ENCODE data around the gene SLC38A3. TPM values are rescaled to one million over a fixed set of nuclear protein-coding genes. Genes with fewer than 3 reads are reported as not detected.

The SLC38A3 gene
- polyA plus RNA-seq, 1 experiment, result 0.06 TPM

DNA sequence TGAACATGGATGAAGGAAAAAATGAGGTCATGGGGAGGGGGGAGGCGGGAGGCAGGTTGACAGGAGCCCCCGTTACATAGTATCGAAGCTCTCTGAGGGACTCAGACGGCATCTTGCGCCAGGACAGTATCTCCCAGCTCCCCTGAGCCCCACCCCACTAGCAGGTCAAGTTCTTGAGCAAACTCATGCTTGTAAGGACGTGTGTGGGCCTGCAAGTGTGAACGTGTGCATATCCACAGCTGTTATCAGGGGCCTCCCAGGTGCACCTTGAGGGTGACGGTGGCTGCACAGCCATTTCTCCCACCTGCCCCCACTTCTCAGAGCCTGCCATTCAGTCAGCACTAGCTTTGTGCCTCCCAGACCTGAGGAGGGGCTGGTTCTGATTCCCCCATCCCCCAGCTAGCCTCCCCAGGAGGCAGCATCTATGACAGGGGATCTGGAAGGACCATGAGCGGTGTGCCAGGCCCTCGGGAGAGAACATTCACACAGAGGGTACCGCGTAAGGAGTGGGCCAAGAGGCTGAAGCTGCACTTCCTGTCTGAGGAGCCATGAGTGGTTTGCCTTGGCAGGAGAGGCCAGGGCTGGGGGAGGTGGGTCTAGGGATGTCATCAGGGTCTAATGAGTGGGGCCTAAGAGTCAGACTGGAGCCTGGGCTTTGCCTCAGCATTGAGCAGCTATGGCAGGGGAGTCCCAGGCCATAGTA, 47.1 kb upstream of the SLC38A3 start:
- H3K9me3 ChIP-seq (ENCODE audit: control insufficient read depth, insufficient read depth, low read length), result no peaks in the 10 kb centered on the region
- POLR2A ChIA-PET, result no interaction called here
- DNase-seq (ENCODE audit: low read depth, low spot score), result no peak
- TF ChIP-seq, protein P1, sequence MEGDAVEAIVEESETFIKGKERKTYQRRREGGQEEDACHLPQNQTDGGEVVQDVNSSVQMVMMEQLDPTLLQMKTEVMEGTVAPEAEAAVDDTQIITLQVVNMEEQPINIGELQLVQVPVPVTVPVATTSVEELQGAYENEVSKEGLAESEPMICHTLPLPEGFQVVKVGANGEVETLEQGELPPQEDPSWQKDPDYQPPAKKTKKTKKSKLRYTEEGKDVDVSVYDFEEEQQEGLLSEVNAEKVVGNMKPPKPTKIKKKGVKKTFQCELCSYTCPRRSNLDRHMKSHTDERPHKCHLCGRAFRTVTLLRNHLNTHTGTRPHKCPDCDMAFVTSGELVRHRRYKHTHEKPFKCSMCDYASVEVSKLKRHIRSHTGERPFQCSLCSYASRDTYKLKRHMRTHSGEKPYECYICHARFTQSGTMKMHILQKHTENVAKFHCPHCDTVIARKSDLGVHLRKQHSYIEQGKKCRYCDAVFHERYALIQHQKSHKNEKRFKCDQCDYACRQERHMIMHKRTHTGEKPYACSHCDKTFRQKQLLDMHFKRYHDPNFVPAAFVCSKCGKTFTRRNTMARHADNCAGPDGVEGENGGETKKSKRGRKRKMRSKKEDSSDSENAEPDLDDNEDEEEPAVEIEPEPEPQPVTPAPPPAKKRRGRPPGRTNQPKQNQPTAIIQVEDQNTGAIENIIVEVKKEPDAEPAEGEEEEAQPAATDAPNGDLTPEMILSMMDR (IDR thresholded peaks at IDR 0.05; ENCODE audit: low read depth, low read length), result no peak
- peak overlapping the region; percentile 31 for H3K27ac ChIP-seq (ENCODE audit: low read depth, low read length)
- CTCF ChIA-PET, result no interaction called here
- no peak overlapping the region for H3K4me3 ChIP-seq (ENCODE audit: low read depth, low read length)
- peaks cover 6% of the 10 kb centered on the region for H3K27me3 ChIP-seq (ENCODE audit: control insufficient read depth, insufficient read depth, low read length)

DNA sequence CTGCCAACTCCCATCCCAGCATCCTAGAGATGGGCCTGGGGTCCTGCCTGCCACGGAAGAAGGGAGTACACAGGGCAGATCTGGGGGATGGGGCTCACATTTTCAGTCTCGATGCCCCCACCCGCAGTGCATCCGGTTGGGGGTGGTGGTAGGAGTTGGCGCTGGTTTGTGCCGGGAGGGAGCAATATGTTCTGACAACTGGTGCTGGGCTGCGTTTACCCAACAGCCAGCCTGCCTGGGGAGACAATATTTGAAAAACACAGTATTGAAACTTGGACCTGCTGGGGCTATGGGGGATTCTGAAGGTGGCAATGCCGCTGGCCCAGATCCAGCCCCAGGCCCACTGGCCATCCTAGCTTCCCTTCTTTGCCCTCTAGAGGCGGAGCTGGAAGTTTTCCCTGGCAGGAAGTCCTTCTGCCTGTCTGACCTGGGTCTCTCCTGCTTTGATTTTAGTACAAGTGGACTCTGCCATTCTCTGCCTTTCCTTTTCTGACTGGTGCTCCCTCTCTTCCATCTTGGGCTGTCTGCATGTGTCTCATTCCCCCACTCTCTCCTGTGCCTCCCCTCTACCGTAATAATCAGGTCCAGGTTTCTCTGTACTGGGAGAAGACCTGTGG, 46.4 kb upstream of the SLC38A3 start:
- peaks cover 3% of the 10 kb centered on the region for H3K27me3 ChIP-seq (ENCODE audit: control insufficient read depth, insufficient read depth, low read length)
- no peak for DNase-seq (ENCODE audit: low read depth, low spot score)
- H3K4me3 ChIP-seq (ENCODE audit: low read depth, low read length), result no peak overlapping the region
- H3K27ac ChIP-seq (ENCODE audit: low read depth, low read length), result no peak overlapping the region
- no peaks in the 10 kb centered on the region for H3K9me3 ChIP-seq (ENCODE audit: control insufficient read depth, insufficient read depth, low read length)
- ChIA-PET POLR2A (no interaction called here), CTCF (no interaction called here)
- TF ChIP-seq, protein P1 (IDR thresholded peaks at IDR 0.05; ENCODE audit: low read depth, low read length), result no peak

DNA sequence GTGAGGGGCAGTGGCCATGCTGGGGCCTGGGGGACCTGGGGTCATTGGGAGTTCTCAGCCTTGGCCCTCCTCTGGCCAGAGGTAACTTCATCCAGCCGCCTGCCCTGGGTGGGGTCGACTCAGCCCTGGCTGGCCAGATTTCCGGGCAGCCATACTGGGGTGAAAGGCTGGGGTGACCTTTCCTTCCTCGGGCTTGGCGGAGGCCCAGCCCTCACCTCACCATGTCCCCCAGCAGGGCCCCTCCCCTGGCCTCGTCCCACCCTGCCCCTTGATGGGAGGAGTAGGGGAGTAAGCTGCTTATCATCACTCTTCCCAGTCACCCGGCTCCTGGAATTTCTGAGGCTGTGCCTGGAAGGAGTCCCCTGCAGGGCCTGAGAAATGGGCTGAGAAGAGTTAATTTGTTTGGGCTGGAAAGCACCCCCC, 44.5 kb upstream of the SLC38A3 start:
- TF ChIP-seq, protein P1 (IDR thresholded peaks at IDR 0.05; ENCODE audit: low read depth, low read length), result no peak

DNA sequence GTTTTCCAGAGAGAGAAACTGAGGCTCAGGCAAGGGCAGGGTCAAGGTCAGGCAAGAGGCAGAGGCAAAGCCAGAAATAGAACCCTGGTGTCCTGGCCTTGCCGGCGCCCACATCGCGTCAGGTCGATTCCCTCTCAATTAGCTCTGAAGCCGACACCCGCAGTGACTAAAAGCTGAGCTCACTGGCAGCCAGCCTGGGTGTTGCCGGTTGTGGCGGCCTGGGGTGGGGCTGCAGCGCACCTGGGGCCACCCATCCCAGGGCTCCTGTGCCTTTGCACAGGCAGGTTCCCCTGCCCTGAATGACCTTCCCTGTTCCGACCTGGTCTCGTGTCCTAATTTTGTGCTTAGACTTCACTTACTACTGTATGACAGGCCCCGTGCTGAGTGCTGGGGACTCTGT, 43.8 kb upstream of the SLC38A3 start:
- DNase-seq (ENCODE audit: low read depth, low spot score), result no peak
- TF ChIP-seq, protein P1 (IDR thresholded peaks at IDR 0.05; ENCODE audit: low read depth, low read length), result no peak
- Histone ChIP-seq H3K27ac (ENCODE audit: low read depth, low read length) (no peak overlapping the region), H3K9me3 (ENCODE audit: control insufficient read depth, insufficient read depth, low read length) (no peaks in the 10 kb centered on the region), H3K27me3 (ENCODE audit: control insufficient read depth, insufficient read depth, low read length) (no peaks in the 10 kb centered on the region), H3K4me3 (ENCODE audit: low read depth, low read length) (no peak overlapping the region)
- ChIA-PET POLR2A (no interaction called here), CTCF (interaction anchor here (3.2 kb wide), 1 partner anchor 30 kb away, joined by 13 read pairs; the partner anchor contains the start of gene GNAT1)

More for the DNA sequence above, 44.5 kb upstream of the SLC38A3 start:
- ChIA-PET CTCF (no interaction called here), POLR2A (no interaction called here)
- no peak overlapping the region for H3K27ac ChIP-seq (ENCODE audit: low read depth, low read length)
- H3K27me3 ChIP-seq (ENCODE audit: control insufficient read depth, insufficient read depth, low read length), result no peaks in the 10 kb centered on the region
- H3K9me3 ChIP-seq (ENCODE audit: control insufficient read depth, insufficient read depth, low read length), result no peaks in the 10 kb centered on the region
- DNase-seq (ENCODE audit: low read depth, low spot score), result no peak
- no peak overlapping the region for H3K4me3 ChIP-seq (ENCODE audit: low read depth, low read length)
